HG02884 (cell line): ENCODE data around the gene BPIFB1.

ENCODE experiments used
- ATAC-seq: cut with Tn5 transposase; IDR thresholded peaks from one replicate; pipeline ENCODE4 v1.9.1; 2021; ENCODE audit warnings: mild to moderate bottlenecking, moderate library complexity; ENCODE audit not compliant: unreplicated experiment

BPIFB1 gene

GRCh38 chr20:33320006-33320405 lies 37.0 kb downstream of the BPIFB1 start:
- no peak for ATAC-seq

- no peak for ATAC-seq
Measured at GRCh38 chr20:33322456-33322855, 39.4 kb downstream of the BPIFB1 start.

GRCh38 chr20:33323236-33323635 lies 40.2 kb downstream of the BPIFB1 start:
- ATAC-seq, result no peak

GRCh38 chr20:33325350-33325749 lies 42.3 kb downstream of the BPIFB1 start:
- ATAC-seq, result no peak

GRCh38 chr20:33328157-33329137 lies 45.4 kb downstream of the BPIFB1 start:
- ATAC-seq, result no peak

- ATAC-seq, result no peak
Measured at GRCh38 chr20:33332905-33333456, 50.0 kb downstream of the BPIFB1 start.

GRCh38 chr20:33333616-33334015 lies 50.6 kb downstream of the BPIFB1 start:
- no peak for ATAC-seq

- ATAC-seq, result no peak
Measured at GRCh38 chr20:33334111-33334510, 51.1 kb downstream of the BPIFB1 start.

- no peak for ATAC-seq
Measured at GRCh38 chr20:33336375-33336774, 53.4 kb downstream of the BPIFB1 start.

- no peak for ATAC-seq
Measured at GRCh38 chr20:33337119-33337518, 54.1 kb downstream of the BPIFB1 start.

GRCh38 chr20:33337531-33338165 lies 54.6 kb downstream of the BPIFB1 start:
- ATAC-seq, result no peak

GRCh38 chr20:33338467-33339258 lies 55.6 kb downstream of the BPIFB1 start:
- ATAC-seq, result no peak

- no peak for ATAC-seq
Measured at GRCh38 chr20:33339515-33340058, 56.6 kb downstream of the BPIFB1 start.

GRCh38 chr20:33343521-33343920 lies 60.5 kb downstream of the BPIFB1 start:
- no peak for ATAC-seq

GRCh38 chr20:33345342-33345741 lies 62.3 kb downstream of the BPIFB1 start:
- ATAC-seq, result no peak

- ATAC-seq, result no peak
Measured at GRCh38 chr20:33348136-33348937, 65.3 kb downstream of the BPIFB1 start.

- ATAC-seq, result no peak
Measured at GRCh38 chr20:33349493-33349892, 66.5 kb downstream of the BPIFB1 start.

- ATAC-seq, result no peak
Measured at GRCh38 chr20:33351696-33352095, 68.7 kb downstream of the BPIFB1 start.

GRCh38 chr20:33352258-33353012 lies 69.4 kb downstream of the BPIFB1 start:
- ATAC-seq, result no peak
